PC-3 (cell line): ENCODE measurements around the gene MICOS13. TPM values are rescaled to one million over a fixed set of nuclear protein-coding genes. Genes with fewer than 3 reads are reported as not detected.

Experiments
- ATAC-seq: fragments of 200-7000 bp; cut with Tn5 transposase; 2 replicates; pipeline ENCODE4 v1.9.1; 2020; ENCODE audit warnings: mild to moderate bottlenecking, moderate library complexity
- BruUV-seq: library from RNA; stranded (reverse); fragments of 400-500 nt; replicated peaks from 2 replicates; lab custom pipeline; 2021; lab: Mats Ljungman, UMichigan
- CTCF ChIA-PET: fragments of 300-600 bp; sonication (Branson Sonifier 250); formaldehyde crosslinking; loops from one replicate; lab custom pipeline; 2022; ENCODE audit warnings: antibody characterized with exemption; lab: Charles Lee
- POLR2A ChIA-PET: fragments of 300-600 bp; sonication (Branson Sonifier 250); formaldehyde crosslinking; loops from one replicate; lab custom pipeline; 2022; ENCODE audit warnings: antibody characterized with exemption; ENCODE audit not compliant: unreplicated experiment; lab: Charles Lee
- DNase-seq: peaks from one replicate; pipeline ENCODE4 v3.0.0-alpha.2; 2015
- H2AFZ ChIP-seq: fragments of 300-600 bp; sonication (generic); 2 replicates; pipeline ENCODE4 v1.6.0; 2016; ENCODE audit warnings: antibody characterized with exemption, low read length
- H3F3A ChIP-seq: fragments of 300-600 bp; sonication (generic); one replicate; pipeline ENCODE4 v1.6.0; 2017; ENCODE audit warnings: antibody characterized with exemption, low read length, control low read depth, mild to moderate bottlenecking; ENCODE audit not compliant: unreplicated experiment
- H3K27ac ChIP-seq: fragments of 300-600 bp; sonication (generic); 2 replicates; pipeline ENCODE4 v1.5.1; 2016; ENCODE audit warnings: mild to moderate bottlenecking, low read length
- H3K27me3 ChIP-seq: fragments of 300-600 bp; sonication (generic); 2 replicates; pipeline ENCODE4 v1.6.1; 2016; ENCODE audit warnings: low read length, mixed read lengths
- H3K36me3 ChIP-seq: fragments of 300-600 bp; sonication (generic); 2 replicates; pipeline ENCODE4 v1.6.1; 2016; ENCODE audit warnings: low read depth, mixed run types, low read length, mixed read lengths
- H3K4me1 ChIP-seq: fragments of 300-600 bp; sonication (generic); 2 replicates; pipeline ENCODE4 v1.5.1; 2016; ENCODE audit warnings: low read length; ENCODE audit not compliant: insufficient read depth
- H3K4me2 ChIP-seq: fragments of 300-600 bp; sonication (generic); 2 replicates; pipeline ENCODE4 v1.6.0; 2016; ENCODE audit warnings: low read length
- H3K4me3 ChIP-seq: fragments of 300-600 bp; sonication (generic); 2 replicates; pipeline ENCODE4 v1.5.1; 2016; ENCODE audit warnings: mild to moderate bottlenecking, low read length, mixed read lengths
- H3K79me2 ChIP-seq: fragments of 300-600 bp; sonication (generic); 2 replicates; pipeline ENCODE4 v1.6.1; 2017; ENCODE audit warnings: low read length, mixed read lengths
- H3K9ac ChIP-seq: fragments of 300-600 bp; sonication (generic); 2 replicates; pipeline ENCODE4 v1.6.0; 2016; ENCODE audit warnings: mild to moderate bottlenecking, low read length
- H3K9me2 ChIP-seq: fragments of 300-600 bp; sonication (generic); replicated peaks from 2 replicates; pipeline ENCODE4 v1.6.1; 2016; ENCODE audit warnings: mixed run types, low read length, mixed read lengths
- H3K9me3 ChIP-seq: fragments of 300-600 bp; sonication (generic); 2 replicates; pipeline ENCODE4 v1.6.1; 2016; ENCODE audit warnings: low read length, mixed read lengths
- H4K20me1 ChIP-seq: fragments of 300-600 bp; sonication (generic); 2 replicates; pipeline ENCODE4 v1.6.1; 2016; ENCODE audit warnings: low read length, mixed read lengths
- CTCF ChIP-seq: fragments of 300-600 bp; sonication (generic); conservative IDR thresholded peaks from 2 replicates; pipeline ENCODE4 v1.5.1; 2017; ENCODE audit warnings: antibody characterized with exemption, low read depth, mild to moderate bottlenecking, low read length
- EZH2 ChIP-seq: fragments of 300-600 bp; sonication (generic); IDR thresholded peaks from one replicate; pipeline ENCODE4 v1.6.1; 2017; ENCODE audit warnings: antibody characterized with exemption, mild to moderate bottlenecking, low read length; ENCODE audit not compliant: unreplicated experiment
- EZH2phosphoT487 ChIP-seq: fragments of 300-600 bp; sonication (generic); IDR thresholded peaks from 2 replicates; pipeline ENCODE4 v1.6.1; 2018; ENCODE audit warnings: mild to moderate bottlenecking, antibody characterized with exemption, low read length, borderline replicate concordance
- intact Hi-C: fragments of 100-400 bp; cut with micrococcal nuclease; formaldehyde crosslinking; loops from 2 replicates; pipeline ENCODE4 v1.9.0; 2023
- total RNA-seq: library from RNA; depleted of rRNA; stranded (reverse); fragments of >200 nt; gene quantifications from 2 replicates; pipeline ENCODE4 v1.2.3, GENCODE V29; 2014

Gene MICOS13
- total RNA-seq, 1 experiment from 2014 or later: 456 TPM

DNA sequence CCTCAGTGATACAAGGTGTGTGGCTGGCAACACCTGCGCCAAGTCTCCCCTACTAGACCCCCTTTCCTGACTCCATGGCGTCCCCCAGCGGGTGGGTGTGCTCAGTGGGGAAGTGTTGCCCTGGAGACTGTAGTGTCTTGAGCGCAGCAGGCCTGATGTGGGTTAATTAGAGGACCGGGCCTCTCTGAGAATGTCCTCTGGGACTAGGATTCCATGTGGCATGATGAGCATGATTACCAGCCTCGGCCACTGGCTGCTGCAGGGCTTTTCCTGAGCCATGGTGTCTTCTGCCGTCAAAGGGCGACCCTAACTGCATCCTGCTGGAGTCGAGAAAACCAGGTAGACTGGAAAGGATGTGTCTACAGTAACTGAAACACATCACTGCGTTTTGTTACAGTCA is 28.1 kb downstream of the MICOS13 start:
- ATAC-seq: no peak
- ChIA-PET CTCF (no interaction called here), POLR2A (no interaction called here)
- Histone ChIP-seq H3K27me3 (no peaks in the 10 kb centered on the region), H4K20me1 (peaks cover 3% of the 10 kb centered on the region; the same call in 1 of the 2 replicates), H2AFZ (no peak overlapping the region), H3K9me3 (no peaks in the 10 kb centered on the region), H3K4me1 (no peaks in the 10 kb centered on the region), H3K9me2 (no peaks in the 10 kb centered on the region), H3K4me3 (no peak overlapping the region), H3K79me2 (peaks cover 5% of the 10 kb centered on the region; the same call in 1 of the 2 replicates), H3K4me2 (no peak overlapping the region), H3F3A (no peaks in the 10 kb centered on the region), H3K27ac (no peak overlapping the region), H3K36me3 (peaks cover 77% of the 10 kb centered on the region), H3K9ac (no peak overlapping the region)
- no TSS peak for BruUV-seq
- TF ChIP-seq CTCF (no peak), EZH2phosphoT487 (no peak), EZH2 (no peak)
- intact Hi-C loops: no loop called here
- no peak for DNase-seq

DNA sequence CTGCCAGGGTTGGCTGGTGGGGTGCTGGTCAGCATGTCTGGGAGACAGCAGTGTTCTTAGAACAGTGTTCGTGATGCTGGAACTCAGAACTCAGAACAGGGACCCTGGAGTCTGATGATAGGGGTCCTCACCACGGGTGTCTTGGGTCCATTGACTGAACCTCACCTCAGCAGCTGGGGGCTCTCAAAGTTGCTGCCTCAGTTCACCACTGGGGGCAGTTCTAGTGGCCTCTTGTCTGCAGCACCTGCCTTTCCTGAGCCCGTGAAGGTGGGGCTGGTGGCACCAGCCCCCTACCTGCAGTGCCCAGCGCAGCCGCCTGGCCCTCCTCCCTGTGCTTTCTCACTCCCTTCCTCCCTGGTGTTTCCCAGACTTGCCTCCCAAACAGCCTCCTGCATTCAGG is 29.0 kb downstream of the MICOS13 start:
- peaks cover 14% of the 10 kb centered on the region for H3K79me2 ChIP-seq
- H3K27ac ChIP-seq: no peak overlapping the region
- H3F3A ChIP-seq: no peaks in the 10 kb centered on the region
- ChIA-PET POLR2A (no interaction called here), CTCF (no interaction called here)
- H3K4me1 ChIP-seq: no peaks in the 10 kb centered on the region
- H3K4me3 ChIP-seq: no peak overlapping the region
- intact Hi-C loops: no loop called here
- H3K4me2 ChIP-seq: no peak overlapping the region
- peaks cover 7% of the 10 kb centered on the region; the same call in 1 of the 2 replicates for H4K20me1 ChIP-seq
- TF ChIP-seq EZH2phosphoT487 (no peak), CTCF (peak; percentile 19; the same call in 1 of the 2 replicates), EZH2 (no peak)
- H3K36me3 ChIP-seq: peaks cover 81% of the 10 kb centered on the region
- H3K9me3 ChIP-seq: no peaks in the 10 kb centered on the region
- no peak for ATAC-seq
- no peak overlapping the region for H2AFZ ChIP-seq
- H3K9me2 ChIP-seq: no peaks in the 10 kb centered on the region
- no TSS peak for BruUV-seq
- H3K27me3 ChIP-seq: no peaks in the 10 kb centered on the region
- no peak for DNase-seq
- no peak overlapping the region for H3K9ac ChIP-seq

DNA sequence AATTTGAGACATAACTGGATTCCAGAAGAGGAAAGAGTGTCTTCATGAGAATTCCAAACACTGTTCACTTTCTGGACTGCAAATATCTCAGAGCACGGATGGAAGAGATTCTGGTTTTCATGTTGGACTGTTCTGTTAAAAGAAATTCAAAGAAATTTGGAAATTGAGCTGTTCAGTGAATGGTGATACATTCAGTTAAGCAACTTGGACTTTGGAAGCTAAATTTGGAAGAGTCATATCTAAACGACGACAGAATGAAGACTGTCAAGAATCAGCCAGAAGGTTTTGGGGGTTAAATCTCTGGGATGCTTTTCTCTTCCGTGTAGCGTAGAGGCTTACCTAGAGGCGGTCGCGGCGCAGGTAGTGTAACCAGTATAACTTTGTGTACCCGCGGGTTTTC is 31.9 kb downstream of the MICOS13 start:
- H3K4me1 ChIP-seq: no peaks in the 10 kb centered on the region
- DNase-seq (no peak), ATAC-seq (no peak)
- peaks cover 89% of the 10 kb centered on the region for H3K36me3 ChIP-seq
- H3K79me2 ChIP-seq: peaks cover 42% of the 10 kb centered on the region
- H3K9ac ChIP-seq: no peak overlapping the region
- H3K9me3 ChIP-seq: no peaks in the 10 kb centered on the region
- no peaks in the 10 kb centered on the region for H3K27me3 ChIP-seq
- peaks cover 27% of the 10 kb centered on the region for H4K20me1 ChIP-seq
- H3K4me3 ChIP-seq: no peak overlapping the region
- H2AFZ ChIP-seq: no peak overlapping the region
- H3K4me2 ChIP-seq: no peak overlapping the region
- H3K27ac ChIP-seq: no peak overlapping the region
- CTCF ChIA-PET: no interaction called here
- TF ChIP-seq EZH2: no peak
- TF ChIP-seq CTCF: no peak
- H3F3A ChIP-seq: no peaks in the 10 kb centered on the region
- no TSS peak for BruUV-seq
- no peaks in the 10 kb centered on the region for H3K9me2 ChIP-seq
- intact Hi-C loops: no loop called here
- POLR2A ChIA-PET: no interaction called here
